Measurements from ENCODE around the gene GRB14.

DNA sequence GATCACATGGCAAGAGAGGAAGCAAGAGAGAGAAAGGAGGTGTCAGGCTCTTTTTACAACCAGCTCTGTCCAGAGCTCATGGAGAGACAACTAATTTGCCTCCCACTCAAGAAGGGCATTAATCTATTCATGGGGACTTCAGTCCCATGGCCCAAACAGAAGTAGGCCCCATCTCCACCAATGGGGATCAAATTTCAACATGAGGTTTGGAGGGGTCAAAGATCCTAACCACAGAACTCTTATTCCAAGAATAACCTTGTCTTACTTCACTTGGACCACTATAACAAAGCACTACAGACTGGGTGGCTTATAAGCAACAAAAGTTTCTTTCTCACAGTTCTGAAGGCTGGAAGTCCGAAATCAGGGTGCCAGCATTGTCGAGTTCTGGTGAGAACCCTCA is 31.8 kb downstream of the GRB14 start:
- TF ChIP-seq POLR2A (IDR thresholded peaks at IDR 0.05) (no peak), POLR2AphosphoS5 (IDR thresholded peaks at IDR 0.05; ENCODE audit: insufficient read depth in 1 of 2, low read depth in 1 of 2) (no peak)
- TF ChIP-seq, protein P1, sequence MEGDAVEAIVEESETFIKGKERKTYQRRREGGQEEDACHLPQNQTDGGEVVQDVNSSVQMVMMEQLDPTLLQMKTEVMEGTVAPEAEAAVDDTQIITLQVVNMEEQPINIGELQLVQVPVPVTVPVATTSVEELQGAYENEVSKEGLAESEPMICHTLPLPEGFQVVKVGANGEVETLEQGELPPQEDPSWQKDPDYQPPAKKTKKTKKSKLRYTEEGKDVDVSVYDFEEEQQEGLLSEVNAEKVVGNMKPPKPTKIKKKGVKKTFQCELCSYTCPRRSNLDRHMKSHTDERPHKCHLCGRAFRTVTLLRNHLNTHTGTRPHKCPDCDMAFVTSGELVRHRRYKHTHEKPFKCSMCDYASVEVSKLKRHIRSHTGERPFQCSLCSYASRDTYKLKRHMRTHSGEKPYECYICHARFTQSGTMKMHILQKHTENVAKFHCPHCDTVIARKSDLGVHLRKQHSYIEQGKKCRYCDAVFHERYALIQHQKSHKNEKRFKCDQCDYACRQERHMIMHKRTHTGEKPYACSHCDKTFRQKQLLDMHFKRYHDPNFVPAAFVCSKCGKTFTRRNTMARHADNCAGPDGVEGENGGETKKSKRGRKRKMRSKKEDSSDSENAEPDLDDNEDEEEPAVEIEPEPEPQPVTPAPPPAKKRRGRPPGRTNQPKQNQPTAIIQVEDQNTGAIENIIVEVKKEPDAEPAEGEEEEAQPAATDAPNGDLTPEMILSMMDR (IDR thresholded peaks at IDR 0.05) = no peak

Data from vagina (tissue), 2 donors.